ENCODE measurements around the gene PCSK6. TPM values are rescaled to one million over a fixed set of nuclear protein-coding genes. Genes with fewer than 3 reads are reported as not detected.

PCSK6 gene
- total RNA-seq, 2 experiments from 2014 or later, result 0.28 TPM; not detected in 1

GRCh38 chr15:101332061-101332467, 157.4 kb downstream of the PCSK6 start:
- no peak for ATAC-seq (ENCODE audit: poor library complexity)
- Mint-ChIP-seq H3K36me3 (ENCODE audit: low read depth) (peaks cover 17% of the 10 kb centered on the region), H3K9me3 (peaks cover 2% of the 10 kb centered on the region), H3K4me1 (ENCODE audit: low read depth) (peaks cover 14% of the 10 kb centered on the region), H3K4me3 (no peak overlapping the region), H3K27me3 (peaks cover 23% of the 10 kb centered on the region), H3K27ac (peak overlapping the region; percentile 90)
- ChIA-PET POLR2A (interaction anchor here (0.8 kb wide), 1 partner anchor 38 kb away, joined by 3 read pairs; the partner anchor contains the start of gene SNRPA1), CTCF (no interaction called here)
- no peak for DNase-seq
- Histone ChIP-seq H3K27me3 (ENCODE audit: control insufficient read depth in 1 of 2, insufficient read depth in 2 of 2, low read length in 2 of 2) (peaks cover 6% of the 10 kb centered on the region in 2 experiments), H3K9me3 (ENCODE audit: control insufficient read depth in 1 of 2, insufficient read depth in 1 of 2, low read length in 2 of 2) (peaks cover 11 to 49% of the 10 kb centered on the region in 2 experiments), H3K36me3 (ENCODE audit: insufficient read depth, low read length) (no peaks in the 10 kb centered on the region), H3K27ac (ENCODE audit: low read depth in 1 of 2, low read length in 2 of 2) (no peak overlapping the region), H3K4me1 (ENCODE audit: insufficient read depth, low read length) (peaks cover 25% of the 10 kb centered on the region), H3K4me3 (ENCODE audit: low read length) (no peak overlapping the region)
- TF ChIP-seq, protein P1, sequence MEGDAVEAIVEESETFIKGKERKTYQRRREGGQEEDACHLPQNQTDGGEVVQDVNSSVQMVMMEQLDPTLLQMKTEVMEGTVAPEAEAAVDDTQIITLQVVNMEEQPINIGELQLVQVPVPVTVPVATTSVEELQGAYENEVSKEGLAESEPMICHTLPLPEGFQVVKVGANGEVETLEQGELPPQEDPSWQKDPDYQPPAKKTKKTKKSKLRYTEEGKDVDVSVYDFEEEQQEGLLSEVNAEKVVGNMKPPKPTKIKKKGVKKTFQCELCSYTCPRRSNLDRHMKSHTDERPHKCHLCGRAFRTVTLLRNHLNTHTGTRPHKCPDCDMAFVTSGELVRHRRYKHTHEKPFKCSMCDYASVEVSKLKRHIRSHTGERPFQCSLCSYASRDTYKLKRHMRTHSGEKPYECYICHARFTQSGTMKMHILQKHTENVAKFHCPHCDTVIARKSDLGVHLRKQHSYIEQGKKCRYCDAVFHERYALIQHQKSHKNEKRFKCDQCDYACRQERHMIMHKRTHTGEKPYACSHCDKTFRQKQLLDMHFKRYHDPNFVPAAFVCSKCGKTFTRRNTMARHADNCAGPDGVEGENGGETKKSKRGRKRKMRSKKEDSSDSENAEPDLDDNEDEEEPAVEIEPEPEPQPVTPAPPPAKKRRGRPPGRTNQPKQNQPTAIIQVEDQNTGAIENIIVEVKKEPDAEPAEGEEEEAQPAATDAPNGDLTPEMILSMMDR (IDR thresholded peaks at IDR 0.05), result no peak
- intact Hi-C loops (cut with DNase I, micrococcal nuclease), result loop anchor here in 1 of 2 experiments (5.0 kb wide), 1 partner anchor 35 kb away; the partner anchor contains the start of gene SNRPA1

DNA sequence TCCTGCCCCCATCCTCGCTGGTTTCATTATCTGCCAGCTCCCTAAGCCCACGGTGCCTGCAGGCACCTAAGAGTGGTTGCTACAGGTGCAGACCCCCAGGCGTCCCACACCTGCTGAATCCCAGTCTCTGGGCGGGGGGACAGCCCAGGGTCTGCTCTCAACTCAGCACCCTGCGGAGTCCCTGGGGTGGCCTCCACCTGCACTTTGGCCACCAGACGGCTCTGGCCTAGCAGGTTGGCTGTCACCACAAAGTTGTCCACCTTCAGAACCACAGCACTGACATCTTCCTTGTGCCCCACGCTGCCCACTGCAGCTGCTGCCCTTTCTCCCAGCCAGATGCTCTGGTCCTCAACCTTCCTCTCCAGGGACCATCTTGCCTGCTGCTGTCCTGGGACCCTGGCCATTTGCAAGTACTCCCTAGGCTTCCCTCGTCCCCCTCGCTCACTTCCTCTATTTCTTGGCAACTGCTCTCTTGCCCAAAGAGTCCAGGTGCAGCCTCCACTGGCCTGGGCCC, 159.6 kb downstream of the PCSK6 start:
- Histone ChIP-seq H3K36me3 (ENCODE audit: insufficient read depth, low read length) (no peaks in the 10 kb centered on the region), H3K4me1 (ENCODE audit: insufficient read depth, low read length) (peaks cover 23% of the 10 kb centered on the region), H3K27me3 (ENCODE audit: control insufficient read depth in 1 of 2, insufficient read depth in 2 of 2, low read length in 2 of 2) (peaks cover 13 to 16% of the 10 kb centered on the region in 2 experiments), H3K27ac (ENCODE audit: low read depth in 1 of 2, low read length in 2 of 2) (no peak overlapping the region), H3K4me3 (ENCODE audit: low read length) (no peak overlapping the region), H3K9me3 (ENCODE audit: control insufficient read depth in 1 of 2, insufficient read depth in 1 of 2, low read length in 2 of 2) (peaks cover 11 to 40% of the 10 kb centered on the region in 2 experiments)
- no peak overlapping the region for H3K4me3 Mint-ChIP-seq
- ChIA-PET CTCF (no interaction called here), POLR2A (no interaction called here)
- intact Hi-C loops (cut with DNase I, micrococcal nuclease), result loop anchor here in 1 of 2 experiments (5.0 kb wide), 1 partner anchor 33 kb away; the partner anchor contains the start of gene SNRPA1
- peaks cover 11% of the 10 kb centered on the region for H3K4me1 Mint-ChIP-seq (ENCODE audit: low read depth)
- H3K27ac Mint-ChIP-seq, result no peak overlapping the region
- peaks cover 34% of the 10 kb centered on the region for H3K27me3 Mint-ChIP-seq
- H3K9me3 Mint-ChIP-seq, result peaks cover 2% of the 10 kb centered on the region
- peaks cover 14% of the 10 kb centered on the region for H3K36me3 Mint-ChIP-seq (ENCODE audit: low read depth)
- TF ChIP-seq, protein P1 (IDR thresholded peaks at IDR 0.05), result no peak
- ATAC-seq (ENCODE audit: poor library complexity) (no peak), DNase-seq (no peak)

DNA sequence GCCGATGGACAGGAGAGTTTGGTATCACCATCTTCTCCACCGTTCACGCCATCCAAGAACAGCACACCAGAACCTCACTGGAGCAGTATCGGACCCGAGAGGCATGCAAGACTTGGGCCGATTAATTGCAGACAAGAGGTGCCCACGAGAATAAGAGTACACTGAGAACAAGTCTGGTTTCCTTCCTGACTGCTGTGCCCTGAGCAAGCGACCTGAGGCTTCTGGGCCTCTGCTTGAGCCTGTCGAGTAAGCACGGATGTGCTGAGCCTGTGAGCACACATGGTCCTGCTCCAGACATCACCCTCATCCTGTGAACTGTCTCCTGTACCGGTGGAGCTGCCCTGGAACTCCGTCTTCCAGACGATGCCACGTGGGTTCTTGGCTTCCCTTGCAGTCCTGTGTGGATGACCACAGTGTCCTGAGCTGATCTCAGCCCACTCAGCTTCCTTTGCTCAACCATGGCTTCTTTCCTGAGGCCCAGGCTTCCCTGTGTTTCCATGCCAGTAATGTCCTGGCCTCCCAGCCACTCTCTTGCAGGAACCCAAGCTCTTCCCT, 160.1 kb downstream of the PCSK6 start:
- Mint-ChIP-seq H3K36me3 (ENCODE audit: low read depth) (peaks cover 9% of the 10 kb centered on the region), H3K4me1 (ENCODE audit: low read depth) (peaks cover 11% of the 10 kb centered on the region), H3K4me3 (no peak overlapping the region), H3K9me3 (peaks cover 2% of the 10 kb centered on the region), H3K27me3 (peaks cover 35% of the 10 kb centered on the region), H3K27ac (no peak overlapping the region)
- peaks cover 13 to 16% of the 10 kb centered on the region in 2 experiments for H3K27me3 ChIP-seq (ENCODE audit: control insufficient read depth in 1 of 2, insufficient read depth in 2 of 2, low read length in 2 of 2)
- intact Hi-C loops (cut with DNase I, micrococcal nuclease), result no loop called here
- DNase-seq (no peak), ATAC-seq (ENCODE audit: poor library complexity) (no peak)
- H3K27ac ChIP-seq (ENCODE audit: low read depth in 1 of 2, low read length in 2 of 2), result no peak overlapping the region
- H3K4me1 ChIP-seq (ENCODE audit: insufficient read depth, low read length), result peaks cover 18% of the 10 kb centered on the region
- H3K9me3 ChIP-seq (ENCODE audit: control insufficient read depth in 1 of 2, insufficient read depth in 1 of 2, low read length in 2 of 2), result peaks cover 6 to 35% of the 10 kb centered on the region in 2 experiments
- no peaks in the 10 kb centered on the region for H3K36me3 ChIP-seq (ENCODE audit: insufficient read depth, low read length)
- POLR2A ChIA-PET, result no interaction called here
- no peak overlapping the region for H3K4me3 ChIP-seq (ENCODE audit: low read length)
- TF ChIP-seq, protein P1 (IDR thresholded peaks at IDR 0.05), result no peak
- CTCF ChIA-PET, result no interaction called here

All from CD4-positive, alpha-beta T cell (primary cell).